HCT116 (cell line): ENCODE data around the gene TSPAN11.

Source experiments
- EZH2 ChIP-seq: fragments of 200-600 bp; sonication (generic); IDR thresholded peaks from 2 replicates; pipeline ENCODE4 v1.6.1; 2017; ENCODE audit warnings: antibody characterized with exemption, mixed run types
- POLR2A ChIP-seq: IDR thresholded peaks from 2 replicates; pipeline ENCODE4 v1.7.0; 2011; ENCODE audit warnings: borderline replicate concordance; ENCODE audit not compliant: insufficient read depth, insufficient read length; ENCODE audit errors: extremely low read depth
- POLR2AphosphoS5 ChIP-seq: IDR thresholded peaks from 2 replicates; pipeline ENCODE4 v1.6.1; 2011; ENCODE audit warnings: mild to moderate bottlenecking, low read depth, low read length, moderate library complexity
- RAD21 ChIP-seq: IDR thresholded peaks from 2 replicates; pipeline ENCODE4 v1.6.1; 2012; ENCODE audit warnings: low read depth, mild to moderate bottlenecking
- SIN3A ChIP-seq: IDR thresholded peaks from 2 replicates; pipeline ENCODE4 v1.6.1; 2012; ENCODE audit warnings: low read depth
- SRF ChIP-seq: IDR thresholded peaks from 2 replicates; pipeline ENCODE4 v1.6.1; 2012; ENCODE audit warnings: low read depth
- TCF7L2 ChIP-seq: IDR thresholded peaks from 2 replicates; pipeline ENCODE4 v1.7.0; 2011; ENCODE audit warnings: borderline replicate concordance, inconsistent platforms; ENCODE audit not compliant: insufficient read depth, insufficient read length; ENCODE audit errors: extremely low read depth
- ZNF274 ChIP-seq: fragments of 200-500 bp; sonication (Bioruptor generic); IDR thresholded peaks from 2 replicates; pipeline ENCODE4 v1.6.1; 2014; ENCODE audit warnings: mild to moderate bottlenecking, low read depth, low read length, inconsistent platforms
- TF ChIP-seq, protein P1 (sequence below), 3 experiments: fragments of 200-600 bp in 1 of 3; sonication (generic) in 1 of 3; IDR thresholded peaks in 2 of 3; conservative IDR thresholded peaks in 1 of 3; 2 replicates each; pipeline ENCODE4 v1.5.1; 2012 to 2017; ENCODE audit warnings: low read depth in 2 of 3, low read length in 2 of 3, antibody characterized with exemption in 1 of 3, borderline replicate concordance in 1 of 3, control low read depth in 1 of 3, mild to moderate bottlenecking in 1 of 3, mixed read lengths in 1 of 3, mixed run types in 1 of 3, moderate library complexity in 1 of 3; ENCODE audit not compliant: insufficient read depth in 1 of 3
- TF ChIP-seq, protein P2 (sequence below): IDR thresholded peaks from 2 replicates; pipeline ENCODE4 v1.6.1; 2012
- TF ChIP-seq, protein P3 (sequence below): IDR thresholded peaks from 2 replicates; pipeline ENCODE4 v1.6.1; 2012; ENCODE audit warnings: low read depth

DNA sequence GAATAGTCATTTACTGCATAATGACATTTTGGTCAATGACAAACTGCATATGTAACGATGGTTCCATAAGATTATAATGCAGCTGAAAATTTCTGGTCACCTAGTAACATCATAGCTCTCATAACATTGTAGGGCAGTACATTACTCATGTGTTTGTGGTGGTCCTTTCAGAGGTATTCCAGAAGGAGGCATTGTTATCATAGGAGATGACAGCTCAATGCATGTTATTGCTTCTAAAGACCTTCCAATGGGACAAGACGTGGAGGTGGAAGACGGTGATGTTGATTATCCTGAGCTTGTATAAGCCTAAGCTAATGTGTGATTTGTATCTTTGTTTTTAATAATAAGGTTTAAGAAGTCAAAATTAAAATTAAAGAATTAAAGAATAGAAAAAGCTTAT is 43.8 kb upstream of the TSPAN11 start:
- TF ChIP-seq, protein P1, sequence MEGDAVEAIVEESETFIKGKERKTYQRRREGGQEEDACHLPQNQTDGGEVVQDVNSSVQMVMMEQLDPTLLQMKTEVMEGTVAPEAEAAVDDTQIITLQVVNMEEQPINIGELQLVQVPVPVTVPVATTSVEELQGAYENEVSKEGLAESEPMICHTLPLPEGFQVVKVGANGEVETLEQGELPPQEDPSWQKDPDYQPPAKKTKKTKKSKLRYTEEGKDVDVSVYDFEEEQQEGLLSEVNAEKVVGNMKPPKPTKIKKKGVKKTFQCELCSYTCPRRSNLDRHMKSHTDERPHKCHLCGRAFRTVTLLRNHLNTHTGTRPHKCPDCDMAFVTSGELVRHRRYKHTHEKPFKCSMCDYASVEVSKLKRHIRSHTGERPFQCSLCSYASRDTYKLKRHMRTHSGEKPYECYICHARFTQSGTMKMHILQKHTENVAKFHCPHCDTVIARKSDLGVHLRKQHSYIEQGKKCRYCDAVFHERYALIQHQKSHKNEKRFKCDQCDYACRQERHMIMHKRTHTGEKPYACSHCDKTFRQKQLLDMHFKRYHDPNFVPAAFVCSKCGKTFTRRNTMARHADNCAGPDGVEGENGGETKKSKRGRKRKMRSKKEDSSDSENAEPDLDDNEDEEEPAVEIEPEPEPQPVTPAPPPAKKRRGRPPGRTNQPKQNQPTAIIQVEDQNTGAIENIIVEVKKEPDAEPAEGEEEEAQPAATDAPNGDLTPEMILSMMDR (IDR thresholded peaks at IDR 0.05 in 2 of 3, conservative IDR thresholded peaks at IDR 0.05 in 1 of 3; ENCODE audit: borderline replicate concordance in 1 of 3, insufficient read depth in 1 of 3, low read depth in 2 of 3, low read length in 2 of 3) = no peak
- no peak for TF ChIP-seq POLR2A
- no peak for TF ChIP-seq EZH2
- no peak for TF ChIP-seq SRF
- no peak for TF ChIP-seq ZNF274
- TF ChIP-seq TCF7L2 = no peak
- TF ChIP-seq, protein P2, sequence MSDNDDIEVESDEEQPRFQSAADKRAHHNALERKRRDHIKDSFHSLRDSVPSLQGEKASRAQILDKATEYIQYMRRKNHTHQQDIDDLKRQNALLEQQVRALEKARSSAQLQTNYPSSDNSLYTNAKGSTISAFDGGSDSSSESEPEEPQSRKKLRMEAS = no peak
- TF ChIP-seq RAD21 = peak; percentile 16; the same call in 1 of the 2 replicates
- no peak for TF ChIP-seq POLR2AphosphoS5
- TF ChIP-seq SIN3A = no peak
- TF ChIP-seq, protein P3, sequence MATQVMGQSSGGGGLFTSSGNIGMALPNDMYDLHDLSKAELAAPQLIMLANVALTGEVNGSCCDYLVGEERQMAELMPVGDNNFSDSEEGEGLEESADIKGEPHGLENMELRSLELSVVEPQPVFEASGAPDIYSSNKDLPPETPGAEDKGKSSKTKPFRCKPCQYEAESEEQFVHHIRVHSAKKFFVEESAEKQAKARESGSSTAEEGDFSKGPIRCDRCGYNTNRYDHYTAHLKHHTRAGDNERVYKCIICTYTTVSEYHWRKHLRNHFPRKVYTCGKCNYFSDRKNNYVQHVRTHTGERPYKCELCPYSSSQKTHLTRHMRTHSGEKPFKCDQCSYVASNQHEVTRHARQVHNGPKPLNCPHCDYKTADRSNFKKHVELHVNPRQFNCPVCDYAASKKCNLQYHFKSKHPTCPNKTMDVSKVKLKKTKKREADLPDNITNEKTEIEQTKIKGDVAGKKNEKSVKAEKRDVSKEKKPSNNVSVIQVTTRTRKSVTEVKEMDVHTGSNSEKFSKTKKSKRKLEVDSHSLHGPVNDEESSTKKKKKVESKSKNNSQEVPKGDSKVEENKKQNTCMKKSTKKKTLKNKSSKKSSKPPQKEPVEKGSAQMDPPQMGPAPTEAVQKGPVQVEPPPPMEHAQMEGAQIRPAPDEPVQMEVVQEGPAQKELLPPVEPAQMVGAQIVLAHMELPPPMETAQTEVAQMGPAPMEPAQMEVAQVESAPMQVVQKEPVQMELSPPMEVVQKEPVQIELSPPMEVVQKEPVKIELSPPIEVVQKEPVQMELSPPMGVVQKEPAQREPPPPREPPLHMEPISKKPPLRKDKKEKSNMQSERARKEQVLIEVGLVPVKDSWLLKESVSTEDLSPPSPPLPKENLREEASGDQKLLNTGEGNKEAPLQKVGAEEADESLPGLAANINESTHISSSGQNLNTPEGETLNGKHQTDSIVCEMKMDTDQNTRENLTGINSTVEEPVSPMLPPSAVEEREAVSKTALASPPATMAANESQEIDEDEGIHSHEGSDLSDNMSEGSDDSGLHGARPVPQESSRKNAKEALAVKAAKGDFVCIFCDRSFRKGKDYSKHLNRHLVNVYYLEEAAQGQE = no peak
